GM12864 (cell line): Measurements from ENCODE around the gene KLRF1.

ENCODE experiments used
- DNase-seq: peaks from one replicate; pipeline ENCODE4 v3.0.0-alpha.2; 2011; ENCODE audit warnings: low read depth
- H3K4me3 ChIP-seq: 2 replicates; pipeline ENCODE4 v1.5.1; 2011; ENCODE audit warnings: mild to moderate bottlenecking, low read depth, low read length, control low read depth
- CTCF ChIP-seq: IDR thresholded peaks from 2 replicates; pipeline ENCODE4 v1.5.1; 2011; ENCODE audit warnings: low read depth, mild to moderate bottlenecking, moderate library complexity, low read length, control low read depth, inconsistent platforms; ENCODE audit errors: missing control alignments

The KLRF1 gene

DNA sequence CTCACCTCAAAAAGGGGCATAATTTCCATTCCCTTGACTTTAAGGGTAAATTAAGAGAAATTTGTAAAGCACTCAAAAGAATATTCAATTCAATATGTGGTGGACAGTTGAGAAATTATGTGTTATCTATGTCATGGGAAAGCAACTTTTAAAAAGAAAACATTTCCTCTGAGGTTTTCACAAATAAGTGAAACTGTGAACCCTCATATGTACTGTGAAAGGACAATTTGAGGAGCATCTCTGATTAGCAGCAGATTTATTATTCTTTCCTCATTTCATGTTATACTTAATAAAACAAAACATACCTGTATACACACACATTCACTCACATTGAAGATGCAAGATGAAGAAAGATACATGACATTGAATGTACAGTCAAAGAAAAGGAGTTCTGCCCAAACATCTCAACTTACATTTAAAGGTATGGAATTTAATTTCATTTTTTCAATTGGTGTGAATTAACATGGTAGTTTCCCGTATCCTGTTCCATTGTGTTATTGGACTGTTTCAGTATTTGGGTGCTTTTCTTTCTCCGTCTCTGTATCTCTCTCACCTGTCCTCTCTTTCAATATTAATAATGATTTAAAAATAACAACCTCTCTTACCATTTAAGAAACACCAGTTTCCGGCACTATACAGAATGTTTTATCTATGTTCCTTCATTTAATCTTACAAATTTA lies at the start of gene KLRF1:
Gene KLRF1 (plus strand): TSS at position 273 of the 680 bp plus-strand sequence. CDS start 64 bp downstream, at position 337.
- no peak for TF ChIP-seq CTCF
- DNase-seq, result no peak

DNA sequence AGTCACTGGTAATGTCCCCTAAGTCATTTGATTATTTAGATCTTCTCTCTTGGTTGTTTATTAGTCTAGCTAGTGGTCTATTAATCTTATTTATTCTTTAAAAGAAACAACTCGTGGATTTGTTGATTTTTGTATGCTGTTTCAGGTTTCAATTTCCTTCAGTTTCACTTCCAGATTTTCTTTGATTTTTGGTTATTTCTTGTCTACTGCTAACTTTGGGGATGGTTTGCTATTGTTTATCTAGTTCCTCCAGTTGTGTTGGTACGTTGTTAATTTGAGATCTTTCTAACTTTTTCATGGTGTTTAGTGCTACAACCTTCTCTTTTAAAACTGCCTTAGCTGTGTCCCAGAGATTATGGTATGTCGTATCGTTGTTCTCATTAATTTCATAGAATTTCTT lies 48.1 kb upstream of the KLRF1 start:
- TF ChIP-seq CTCF, result no peak
- no peak overlapping the region for H3K4me3 ChIP-seq
- no peak for DNase-seq

More for the DNA sequence above, at the start of gene KLRF1:
- no peak within 1 kb of the TSS for H3K4me3 ChIP-seq

- no peak overlapping the region for H3K4me3 ChIP-seq
- no peak for DNase-seq
These were observed 45.9 kb upstream of the KLRF1 start for GRCh38 chr12:9781360-9781759.

DNA sequence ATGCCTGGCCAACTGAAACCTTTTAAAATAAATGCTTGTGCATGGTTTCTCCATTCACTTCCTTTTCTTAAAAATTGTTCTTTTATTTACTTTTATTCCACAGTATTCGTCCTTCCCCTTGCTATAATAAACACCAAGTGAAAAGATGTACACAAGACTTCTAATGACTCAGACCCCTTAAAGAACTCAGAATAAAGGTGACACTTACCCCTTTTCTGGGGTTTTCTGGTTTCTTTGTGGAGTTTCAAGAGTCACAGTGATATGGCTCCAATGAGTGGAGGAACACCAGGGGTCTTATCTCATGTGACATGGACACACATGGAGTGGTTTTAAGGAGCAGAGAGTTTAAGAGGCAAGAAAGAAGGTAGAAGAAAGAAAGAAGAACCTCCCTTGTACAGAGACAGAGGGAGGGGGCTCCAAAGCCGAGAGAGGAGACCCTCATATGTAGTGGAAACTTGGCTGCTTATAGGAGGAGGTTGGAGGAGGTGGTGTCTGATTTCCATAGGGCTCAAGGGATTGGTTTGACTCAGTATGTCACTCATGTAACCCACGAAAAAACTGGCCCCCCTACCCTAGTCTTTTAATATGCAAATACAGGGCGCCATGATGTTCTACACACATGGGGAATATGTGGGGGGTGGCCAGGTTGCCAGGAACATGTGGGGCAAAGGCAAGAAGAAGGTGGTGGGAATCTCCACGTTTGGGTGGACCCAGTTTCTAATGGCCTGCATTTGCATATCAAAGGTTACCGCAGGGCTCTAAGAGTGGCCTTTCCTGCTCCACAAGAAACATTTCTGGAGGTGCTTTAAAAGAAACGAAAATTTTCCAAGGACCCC lies 44.5 kb upstream of the KLRF1 start:
- TF ChIP-seq CTCF, result no peak
- DNase-seq, result no peak
- H3K4me3 ChIP-seq, result no peak overlapping the region

More at GRCh38 chr12:9781360-9781759, 45.9 kb upstream of the KLRF1 start:
- no peak for TF ChIP-seq CTCF

- TF ChIP-seq CTCF, result no peak
- H3K4me3 ChIP-seq, result no peak overlapping the region
- no peak for DNase-seq
These were observed 43.0 kb upstream of the KLRF1 start for GRCh38 chr12:9784326-9784725.

DNA sequence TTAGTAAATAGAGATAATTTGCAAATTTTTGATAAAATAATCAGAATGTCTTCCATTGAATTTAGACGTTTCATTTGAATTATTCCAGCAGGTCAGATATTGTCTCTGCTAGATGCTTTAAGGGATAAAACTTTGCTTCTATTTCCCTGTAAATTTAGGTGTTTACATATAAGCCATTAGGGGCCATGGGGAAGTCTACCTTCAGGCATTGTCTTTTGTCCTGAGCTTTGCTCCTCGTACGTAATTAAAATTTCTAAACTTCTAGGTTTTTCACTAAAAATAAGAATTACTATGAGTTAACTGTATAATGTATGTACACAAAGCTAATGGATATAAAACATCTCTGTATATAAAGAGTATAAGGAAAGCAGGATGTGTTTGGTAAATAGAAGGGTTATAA lies 42.5 kb upstream of the KLRF1 start:
- H3K4me3 ChIP-seq, result no peak overlapping the region
- DNase-seq, result no peak
- TF ChIP-seq CTCF, result no peak
